PC-3 (cell line): ENCODE data around the gene ANP32A. TPM values are rescaled to one million over a fixed set of nuclear protein-coding genes. Genes with fewer than 3 reads are reported as not detected.

Experiments
- ATAC-seq: fragments of 200-7000 bp; cut with Tn5 transposase; 2 replicates; pipeline ENCODE4 v1.9.1; 2020; ENCODE audit warnings: mild to moderate bottlenecking, moderate library complexity
- BruUV-seq: library from RNA; stranded (reverse); fragments of 400-500 nt; replicated peaks from 2 replicates; lab custom pipeline; 2021; lab: Mats Ljungman, UMichigan
- CTCF ChIA-PET: fragments of 300-600 bp; sonication (Branson Sonifier 250); formaldehyde crosslinking; loops from one replicate; lab custom pipeline; 2022; ENCODE audit warnings: antibody characterized with exemption; lab: Charles Lee
- POLR2A ChIA-PET: fragments of 300-600 bp; sonication (Branson Sonifier 250); formaldehyde crosslinking; loops from one replicate; lab custom pipeline; 2022; ENCODE audit warnings: antibody characterized with exemption; ENCODE audit not compliant: unreplicated experiment; lab: Charles Lee
- DNase-seq: peaks from one replicate; pipeline ENCODE4 v3.0.0-alpha.2; 2015
- H2AFZ ChIP-seq: fragments of 300-600 bp; sonication (generic); 2 replicates; pipeline ENCODE4 v1.6.0; 2016; ENCODE audit warnings: antibody characterized with exemption, low read length
- H3F3A ChIP-seq: fragments of 300-600 bp; sonication (generic); one replicate; pipeline ENCODE4 v1.6.0; 2017; ENCODE audit warnings: antibody characterized with exemption, low read length, control low read depth, mild to moderate bottlenecking; ENCODE audit not compliant: unreplicated experiment
- H3K27ac ChIP-seq: fragments of 300-600 bp; sonication (generic); 2 replicates; pipeline ENCODE4 v1.5.1; 2016; ENCODE audit warnings: mild to moderate bottlenecking, low read length
- H3K27me3 ChIP-seq: fragments of 300-600 bp; sonication (generic); 2 replicates; pipeline ENCODE4 v1.6.1; 2016; ENCODE audit warnings: low read length, mixed read lengths
- H3K36me3 ChIP-seq: fragments of 300-600 bp; sonication (generic); 2 replicates; pipeline ENCODE4 v1.6.1; 2016; ENCODE audit warnings: low read depth, mixed run types, low read length, mixed read lengths
- H3K4me1 ChIP-seq: fragments of 300-600 bp; sonication (generic); 2 replicates; pipeline ENCODE4 v1.5.1; 2016; ENCODE audit warnings: low read length; ENCODE audit not compliant: insufficient read depth
- H3K4me2 ChIP-seq: fragments of 300-600 bp; sonication (generic); 2 replicates; pipeline ENCODE4 v1.6.0; 2016; ENCODE audit warnings: low read length
- H3K4me3 ChIP-seq: fragments of 300-600 bp; sonication (generic); 2 replicates; pipeline ENCODE4 v1.5.1; 2016; ENCODE audit warnings: mild to moderate bottlenecking, low read length, mixed read lengths
- H3K79me2 ChIP-seq: fragments of 300-600 bp; sonication (generic); 2 replicates; pipeline ENCODE4 v1.6.1; 2017; ENCODE audit warnings: low read length, mixed read lengths
- H3K9ac ChIP-seq: fragments of 300-600 bp; sonication (generic); 2 replicates; pipeline ENCODE4 v1.6.0; 2016; ENCODE audit warnings: mild to moderate bottlenecking, low read length
- H3K9me2 ChIP-seq: fragments of 300-600 bp; sonication (generic); replicated peaks from 2 replicates; pipeline ENCODE4 v1.6.1; 2016; ENCODE audit warnings: mixed run types, low read length, mixed read lengths
- H3K9me3 ChIP-seq: fragments of 300-600 bp; sonication (generic); 2 replicates; pipeline ENCODE4 v1.6.1; 2016; ENCODE audit warnings: low read length, mixed read lengths
- H4K20me1 ChIP-seq: fragments of 300-600 bp; sonication (generic); 2 replicates; pipeline ENCODE4 v1.6.1; 2016; ENCODE audit warnings: low read length, mixed read lengths
- EZH2 ChIP-seq: fragments of 300-600 bp; sonication (generic); IDR thresholded peaks from one replicate; pipeline ENCODE4 v1.6.1; 2017; ENCODE audit warnings: antibody characterized with exemption, mild to moderate bottlenecking, low read length; ENCODE audit not compliant: unreplicated experiment
- EZH2phosphoT487 ChIP-seq: fragments of 300-600 bp; sonication (generic); IDR thresholded peaks from 2 replicates; pipeline ENCODE4 v1.6.1; 2018; ENCODE audit warnings: mild to moderate bottlenecking, antibody characterized with exemption, low read length, borderline replicate concordance
- intact Hi-C: fragments of 100-400 bp; cut with micrococcal nuclease; formaldehyde crosslinking; loops from 2 replicates; pipeline ENCODE4 v1.9.0; 2023
- total RNA-seq: library from RNA; depleted of rRNA; stranded (reverse); fragments of >200 nt; gene quantifications from 2 replicates; pipeline ENCODE4 v1.2.3, GENCODE V29; 2014
- TF ChIP-seq, protein P1 (sequence below): fragments of 300-600 bp; sonication (generic); conservative IDR thresholded peaks from 2 replicates; pipeline ENCODE4 v1.5.1; 2017; ENCODE audit warnings: antibody characterized with exemption, low read depth, mild to moderate bottlenecking, low read length

Gene ANP32A
- total RNA-seq, 1 experiment from 2014 or later, result 106 TPM

DNA sequence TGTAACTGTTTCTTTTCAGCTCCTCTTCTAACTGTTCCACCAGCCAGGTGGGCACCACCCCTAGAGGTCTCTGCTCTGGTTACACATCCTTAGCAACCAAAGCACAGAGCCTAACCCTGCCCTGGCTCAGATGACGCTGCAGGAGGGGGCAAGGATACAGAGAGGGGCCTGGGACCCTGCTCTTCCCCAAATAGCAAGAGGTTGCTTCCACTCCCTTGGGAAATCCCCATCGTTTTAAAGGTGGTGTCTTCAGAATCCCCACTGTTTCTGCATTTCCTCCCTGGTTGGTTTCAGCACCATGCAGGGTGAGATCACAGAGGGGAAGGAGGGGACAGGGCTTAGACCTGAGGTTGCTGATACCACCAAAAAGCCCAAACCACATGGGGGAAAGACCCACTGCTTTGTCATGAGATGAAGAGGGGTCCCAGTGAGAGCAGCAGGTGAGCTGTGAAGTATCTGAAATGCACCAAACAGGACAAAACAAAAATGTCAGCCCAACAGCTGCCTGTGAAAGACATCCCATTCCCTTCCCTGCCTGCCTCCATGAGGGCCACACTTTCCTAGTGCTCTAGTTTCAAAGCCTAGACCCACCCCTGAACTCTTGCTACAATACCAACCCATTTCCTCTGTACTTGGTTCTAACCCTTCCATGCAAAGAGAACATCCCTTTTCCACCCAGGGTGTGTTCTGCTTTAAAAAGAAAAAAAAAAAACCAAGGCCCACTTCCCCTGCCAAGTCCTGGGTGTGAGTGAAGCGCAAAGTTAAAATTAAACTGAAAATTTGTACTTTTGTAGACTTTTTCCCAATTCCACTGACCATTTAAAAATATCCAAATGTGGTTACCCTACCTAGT lies 29.0 kb downstream of the ANP32A start:
- Histone ChIP-seq H3K4me1 (no peaks in the 10 kb centered on the region), H3F3A (no peaks in the 10 kb centered on the region), H3K36me3 (peaks cover 7% of the 10 kb centered on the region), H4K20me1 (peaks cover 4% of the 10 kb centered on the region; the same call in 1 of the 2 replicates), H3K9ac (no peak overlapping the region), H3K79me2 (peaks cover 87% of the 10 kb centered on the region), H3K9me2 (no peaks in the 10 kb centered on the region), H3K4me2 (no peak overlapping the region), H3K4me3 (no peak overlapping the region), H3K27ac (no peak overlapping the region), H2AFZ (no peak overlapping the region), H3K27me3 (no peaks in the 10 kb centered on the region), H3K9me3 (no peaks in the 10 kb centered on the region)
- TF ChIP-seq EZH2, result no peak
- no peak for TF ChIP-seq EZH2phosphoT487
- TF ChIP-seq, protein P1, sequence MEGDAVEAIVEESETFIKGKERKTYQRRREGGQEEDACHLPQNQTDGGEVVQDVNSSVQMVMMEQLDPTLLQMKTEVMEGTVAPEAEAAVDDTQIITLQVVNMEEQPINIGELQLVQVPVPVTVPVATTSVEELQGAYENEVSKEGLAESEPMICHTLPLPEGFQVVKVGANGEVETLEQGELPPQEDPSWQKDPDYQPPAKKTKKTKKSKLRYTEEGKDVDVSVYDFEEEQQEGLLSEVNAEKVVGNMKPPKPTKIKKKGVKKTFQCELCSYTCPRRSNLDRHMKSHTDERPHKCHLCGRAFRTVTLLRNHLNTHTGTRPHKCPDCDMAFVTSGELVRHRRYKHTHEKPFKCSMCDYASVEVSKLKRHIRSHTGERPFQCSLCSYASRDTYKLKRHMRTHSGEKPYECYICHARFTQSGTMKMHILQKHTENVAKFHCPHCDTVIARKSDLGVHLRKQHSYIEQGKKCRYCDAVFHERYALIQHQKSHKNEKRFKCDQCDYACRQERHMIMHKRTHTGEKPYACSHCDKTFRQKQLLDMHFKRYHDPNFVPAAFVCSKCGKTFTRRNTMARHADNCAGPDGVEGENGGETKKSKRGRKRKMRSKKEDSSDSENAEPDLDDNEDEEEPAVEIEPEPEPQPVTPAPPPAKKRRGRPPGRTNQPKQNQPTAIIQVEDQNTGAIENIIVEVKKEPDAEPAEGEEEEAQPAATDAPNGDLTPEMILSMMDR, result no peak
- intact Hi-C loops, result no loop called here
- ATAC-seq (no peak), DNase-seq (no peak)
- CTCF ChIA-PET, result no interaction called here
- POLR2A ChIA-PET, result no interaction called here
- BruUV-seq, result no TSS peak

DNA sequence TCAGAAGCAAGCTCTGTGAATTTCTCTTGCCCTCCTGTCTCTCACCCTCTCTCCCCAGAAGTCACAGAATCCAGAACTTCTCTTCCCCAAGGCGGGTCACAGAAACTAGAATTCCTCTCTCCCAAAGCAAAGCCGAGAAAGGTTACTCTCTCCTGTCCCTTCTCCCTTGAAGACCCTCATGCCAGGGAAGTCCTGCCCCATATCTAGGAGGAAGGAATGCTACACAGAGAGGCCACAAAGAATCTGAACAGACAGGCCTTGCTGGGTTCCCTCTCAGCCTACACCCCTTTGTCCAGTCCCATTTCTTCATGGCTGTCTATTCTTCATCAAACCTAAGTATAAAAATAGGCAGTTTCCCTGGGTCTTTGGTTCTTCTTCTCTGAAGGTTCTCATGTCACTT lies 29.8 kb downstream of the ANP32A start:
- Histone ChIP-seq H3K79me2 (peaks cover 80% of the 10 kb centered on the region), H3K27ac (no peak overlapping the region)
- ATAC-seq, result no peak

More for the DNA sequence above, 29.8 kb downstream of the ANP32A start:
- H3K9me3 ChIP-seq, result no peaks in the 10 kb centered on the region
- intact Hi-C loops, result no loop called here
- no peak for DNase-seq
- no peak overlapping the region for H3K4me2 ChIP-seq
- no peaks in the 10 kb centered on the region for H3K4me1 ChIP-seq
- H3K4me3 ChIP-seq, result no peak overlapping the region
- BruUV-seq, result no TSS peak
- H3K36me3 ChIP-seq, result peaks cover 9% of the 10 kb centered on the region
- no peaks in the 10 kb centered on the region for H3K9me2 ChIP-seq
- TF ChIP-seq, protein P1, result no peak
- no peak for TF ChIP-seq EZH2
- no peak for TF ChIP-seq EZH2phosphoT487
- H3F3A ChIP-seq, result no peaks in the 10 kb centered on the region
- no peaks in the 10 kb centered on the region for H3K27me3 ChIP-seq
- H2AFZ ChIP-seq, result no peak overlapping the region
- no peak overlapping the region for H3K9ac ChIP-seq
- POLR2A ChIA-PET, result no interaction called here
- CTCF ChIA-PET, result no interaction called here
- no peaks in the 10 kb centered on the region; the same call in 1 of the 2 replicates for H4K20me1 ChIP-seq
